Esophagus squamous epithelium (tissue), 5 donors: ENCODE measurements around the gene ANKLE2. TPM values are rescaled to one million over a fixed set of nuclear protein-coding genes. Genes with fewer than 3 reads are reported as not detected.

ENCODE experiments used
- DNase-seq: peaks from one replicate; lab custom pipeline; 2025; lab: John Stamatoyannopoulos, UW
- H3K27ac ChIP-seq, 4 donors: fragments of 200-600 bp; sonication (generic); one replicate each; pipeline ENCODE4 v1.5.1; 2016 to 2019; ENCODE audit warnings: mild to moderate bottlenecking in 1 of 4
- H3K27me3 ChIP-seq, 4 donors: fragments of 200-600 bp; sonication (generic); 1 replicate in 3 of 4; 2 replicates in 1 of 4; pipeline versions ENCODE4 v1.5.1 to v1.6.0; 2017 to 2021; ENCODE audit warnings: antibody characterized with exemption in 1 of 4
- H3K36me3 ChIP-seq, 3 donors: fragments of 200-600 bp; sonication (generic); one replicate each; pipeline ENCODE4 v1.5.1; 2016 to 2019
- H3K4me1 ChIP-seq, 3 donors: fragments of 200-600 bp; sonication (generic); one replicate each; pipeline ENCODE4 v1.5.1; 2017 to 2019
- H3K4me3 ChIP-seq, 4 donors: fragments of 200-600 bp; sonication (generic); 1 replicate in 3 of 4; 2 replicates in 1 of 4; pipeline ENCODE4 v1.5.1; 2016 to 2019; ENCODE audit warnings: mild to moderate bottlenecking in 2 of 4, moderate library complexity in 1 of 4
- H3K9me3 ChIP-seq, 3 donors: fragments of 200-600 bp; sonication (generic); one replicate each; pipeline ENCODE4 v1.5.1; 2016 to 2019
- POLR2A ChIP-seq, 4 donors: fragments of 450-650 bp; IDR thresholded peaks; one replicate each; pipeline ENCODE4 v1.6.1; 2017; ENCODE audit warnings: antibody characterized with exemption in 4 of 4, mild to moderate bottlenecking in 4 of 4, moderate library complexity in 3 of 4
- WGBS, 2 donors: methylation state at CpG; one replicate each; pipeline ENCODE4 v1.1.5; 2018; 5-methylcytosine and 5-hydroxymethylcytosine counted together
- intact Hi-C: fragments of 100-400 bp; cut with DNase I; formaldehyde crosslinking; loops from one replicate; pipeline ENCODE4 v1.15.0; 2022
- total RNA-seq, 4 donors: library from RNA; depleted of rRNA; stranded (reverse); fragments of >200 nt; gene quantifications; one replicate each; pipeline ENCODE4 v1.1.0, GENCODE V29; 2016
- TF ChIP-seq, protein P1 (sequence below), 6 experiments: fragments of 450-650 bp in 4 of 6; fragments of 200-600 bp in 2 of 6; sonication (generic) in 2 of 6; IDR thresholded peaks; one replicate each; pipeline ENCODE4 v1.5.1; 2016 to 2019; ENCODE audit warnings: antibody characterized with exemption in 6 of 6, mild to moderate bottlenecking in 4 of 6, moderate library complexity in 4 of 6
- donor health status: DM: yes; HTN: yes; CAD: no.

The ANKLE2 gene
- total RNA-seq, 4 donors from 2014 or later, result 26.4 to 73.5 (median 57.7) TPM

DNA sequence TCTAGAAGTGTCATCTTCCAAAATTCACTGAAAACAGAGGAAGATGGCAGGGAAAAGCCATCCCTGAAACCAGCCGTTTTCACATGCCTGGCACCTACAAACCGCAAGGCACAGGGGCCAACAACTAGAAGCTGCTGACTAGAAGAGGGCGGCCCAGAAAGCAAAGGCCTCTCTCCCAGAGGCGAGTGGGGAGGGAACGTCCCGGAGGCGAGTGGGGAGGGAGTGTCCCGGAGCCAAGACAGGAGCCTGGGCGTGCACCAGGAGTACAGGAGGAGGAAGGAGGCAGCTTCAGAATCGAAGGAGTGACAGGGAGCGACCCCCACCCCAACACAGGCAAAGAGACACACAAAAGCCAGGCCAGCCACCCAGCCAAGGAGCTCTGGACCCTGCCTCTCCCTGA is 21.0 kb downstream of the ANKLE2 start:
- intact Hi-C loops, result no loop called here
- H3K27me3 ChIP-seq, result no peaks in the 10 kb centered on the region
- H3K36me3 ChIP-seq, result peaks cover 39 to 100% (median 78%) of the 10 kb centered on the region in 3 donors
- TF ChIP-seq POLR2A (IDR thresholded peaks at IDR 0.05), result no peak
- TF ChIP-seq, protein P1, sequence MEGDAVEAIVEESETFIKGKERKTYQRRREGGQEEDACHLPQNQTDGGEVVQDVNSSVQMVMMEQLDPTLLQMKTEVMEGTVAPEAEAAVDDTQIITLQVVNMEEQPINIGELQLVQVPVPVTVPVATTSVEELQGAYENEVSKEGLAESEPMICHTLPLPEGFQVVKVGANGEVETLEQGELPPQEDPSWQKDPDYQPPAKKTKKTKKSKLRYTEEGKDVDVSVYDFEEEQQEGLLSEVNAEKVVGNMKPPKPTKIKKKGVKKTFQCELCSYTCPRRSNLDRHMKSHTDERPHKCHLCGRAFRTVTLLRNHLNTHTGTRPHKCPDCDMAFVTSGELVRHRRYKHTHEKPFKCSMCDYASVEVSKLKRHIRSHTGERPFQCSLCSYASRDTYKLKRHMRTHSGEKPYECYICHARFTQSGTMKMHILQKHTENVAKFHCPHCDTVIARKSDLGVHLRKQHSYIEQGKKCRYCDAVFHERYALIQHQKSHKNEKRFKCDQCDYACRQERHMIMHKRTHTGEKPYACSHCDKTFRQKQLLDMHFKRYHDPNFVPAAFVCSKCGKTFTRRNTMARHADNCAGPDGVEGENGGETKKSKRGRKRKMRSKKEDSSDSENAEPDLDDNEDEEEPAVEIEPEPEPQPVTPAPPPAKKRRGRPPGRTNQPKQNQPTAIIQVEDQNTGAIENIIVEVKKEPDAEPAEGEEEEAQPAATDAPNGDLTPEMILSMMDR (IDR thresholded peaks at IDR 0.05), result no peak
- no peaks in the 10 kb centered on the region for H3K9me3 ChIP-seq
- H3K4me1 ChIP-seq, result no peaks in the 10 kb centered on the region
- 84 to 85% methylated on average over 8 to 11 of the region's 11 CpGs for WGBS, 2 donors
- H3K27ac ChIP-seq, result no peak overlapping the region
- H3K4me3 ChIP-seq, result no peak overlapping the region
- no peak for DNase-seq

GRCh38 chr12:132740313-132740646 is 21.4 kb downstream of the ANKLE2 start:
- H3K36me3 ChIP-seq, result peaks cover 36 to 100% (median 78%) of the 10 kb centered on the region in 3 donors
- 89 to 96% methylated on average over 6 of the region's 6 CpGs for WGBS, 2 donors
- no peak for DNase-seq

GRCh38 chr12:132739600-132740312 is 21.9 kb downstream of the ANKLE2 start:
- intact Hi-C loops, result no loop called here
- 91 to 92% methylated on average over 15 to 18 of the region's 19 CpGs for WGBS, 2 donors
- Histone ChIP-seq H3K27ac (no peak overlapping the region), H3K27me3 (no peaks in the 10 kb centered on the region), H3K4me3 (no peak overlapping the region), H3K4me1 (no peaks in the 10 kb centered on the region), H3K36me3 (peaks cover 31 to 100% (median 77%) of the 10 kb centered on the region in 3 donors), H3K9me3 (no peaks in the 10 kb centered on the region)
- no peak for TF ChIP-seq POLR2A (IDR thresholded peaks at IDR 0.05)
- TF ChIP-seq, protein P1 (IDR thresholded peaks at IDR 0.05), result no peak
- DNase-seq, result no peak

More at GRCh38 chr12:132740313-132740646, 21.4 kb downstream of the ANKLE2 start:
- Histone ChIP-seq H3K4me3 (no peak overlapping the region), H3K4me1 (no peaks in the 10 kb centered on the region), H3K9me3 (no peaks in the 10 kb centered on the region), H3K27ac (no peak overlapping the region), H3K27me3 (no peaks in the 10 kb centered on the region)
- TF ChIP-seq, protein P1 (IDR thresholded peaks at IDR 0.05), result no peak
- no peak for TF ChIP-seq POLR2A (IDR thresholded peaks at IDR 0.05)
- intact Hi-C loops, result no loop called here

- no peak for DNase-seq
- Histone ChIP-seq H3K4me3 (no peak overlapping the region), H3K4me1 (no peaks in the 10 kb centered on the region), H3K9me3 (no peaks in the 10 kb centered on the region), H3K27ac (no peak overlapping the region), H3K27me3 (no peaks in the 10 kb centered on the region), H3K36me3 (peaks cover 36 to 100% (median 81%) of the 10 kb centered on the region in 3 donors)
- WGBS, 2 donors, result 88 to 96% methylated on average over 5 to 6 of the region's 15 CpGs
- TF ChIP-seq, protein P1 (IDR thresholded peaks at IDR 0.05), result no peak
- no peak for TF ChIP-seq POLR2A (IDR thresholded peaks at IDR 0.05)
- intact Hi-C loops, result no loop called here
These were observed 24.7 kb downstream of the ANKLE2 start for GRCh38 chr12:132736913-132737312.

GRCh38 chr12:132736378-132736777 is 25.3 kb downstream of the ANKLE2 start:
- 91 to 95% methylated on average over 8 to 11 of the region's 12 CpGs for WGBS, 2 donors
- Histone ChIP-seq H3K27ac (no peak overlapping the region), H3K27me3 (no peaks in the 10 kb centered on the region), H3K4me3 (no peak overlapping the region), H3K9me3 (no peaks in the 10 kb centered on the region), H3K4me1 (no peaks in the 10 kb centered on the region), H3K36me3 (peaks cover 36 to 100% (median 77%) of the 10 kb centered on the region in 3 donors)
- intact Hi-C loops, result no loop called here
- TF ChIP-seq, protein P1 (IDR thresholded peaks at IDR 0.05), result no peak
- TF ChIP-seq POLR2A (IDR thresholded peaks at IDR 0.05), result no peak
- DNase-seq, result no peak
